ENCODE data around the gene SLPI. TPM values are rescaled to one million over a fixed set of nuclear protein-coding genes. Genes with fewer than 3 reads are reported as not detected.

SLPI gene
- total and polyA plus RNA-seq, 2 donors (not counting 3 experiments of a cell fraction or from before 2014, with no cell fraction given) = not detected

GRCh38 chr20:45288376-45288775, 34.0 kb upstream of the SLPI start:
- TF ChIP-seq GATA2 (IDR thresholded peaks at IDR 0.05; ENCODE audit: insufficient read depth, insufficient read length, low read depth, low read length) = no peak
- no peak for TF ChIP-seq EZH2 (IDR thresholded peaks at IDR 0.05; ENCODE audit: borderline replicate concordance, low read depth, low read length, severe bottlenecking)
- TF ChIP-seq POLR2AphosphoS5 (IDR thresholded peaks at IDR 0.05; ENCODE audit: insufficient read depth, low read depth, low read length) = no peak
- no peak for TF ChIP-seq CTCF (IDR thresholded peaks at IDR 0.05; ENCODE audit: extremely low read depth in 1 of 2, insufficient read depth in 1 of 2, low read depth in 1 of 2, low read length in 2 of 2)
- TF ChIP-seq MAX (IDR thresholded peaks at IDR 0.05; ENCODE audit: insufficient read depth, insufficient read length) = no peak
- no peak for TF ChIP-seq MYC (IDR thresholded peaks at IDR 0.05; ENCODE audit: low read depth, low read length)
- TF ChIP-seq JUN (IDR thresholded peaks at IDR 0.05; ENCODE audit: borderline replicate concordance, insufficient read depth, insufficient read length, low read depth) = no peak
- TF ChIP-seq POLR2A (IDR thresholded peaks at IDR 0.05; ENCODE audit: low read depth, low read length) = no peak
- no peak for TF ChIP-seq FOS (IDR thresholded peaks at IDR 0.05; ENCODE audit: borderline replicate concordance, insufficient read depth, low read length)
- DNase-seq (ENCODE audit: low read depth, low spot score) (no peak), FAIRE-seq (no peak)
- Histone ChIP-seq H3K27ac (ENCODE audit: insufficient read depth, low read depth, low read length) (no peak overlapping the region), H4K20me1 (replicated peaks; ENCODE audit: control insufficient read depth, extremely low read depth, insufficient read depth, low read length) (no peaks in the 10 kb centered on the region), H3K27me3 (ENCODE audit: control insufficient read depth in 2 of 2, insufficient read depth in 2 of 2, low read length in 2 of 2) (peaks cover 0 to 8% of the 10 kb centered on the region in 2 experiments), H3K9me1 (replicated peaks; ENCODE audit: control insufficient read depth, extremely low read depth, insufficient read depth, low read length) (no peaks in the 10 kb centered on the region), H3K4me2 (ENCODE audit: insufficient read depth, low read length) (no peak overlapping the region), H3K9ac (replicated peaks; ENCODE audit: extremely low read depth, insufficient read depth, low read length) (no peak overlapping the region), H3K4me1 (ENCODE audit: control insufficient read depth, extremely low read depth, insufficient read depth, low read length) (peaks cover 6% of the 10 kb centered on the region), H3K36me3 (ENCODE audit: control insufficient read depth in 2 of 2, extremely low read depth in 1 of 2, insufficient read depth in 2 of 2, low read length in 2 of 2) (no peaks in the 10 kb centered on the region), H3K79me2 (ENCODE audit: control insufficient read depth, insufficient read depth, low read length) (no peaks in the 10 kb centered on the region), H3K9me3 (replicated peaks; ENCODE audit: control insufficient read depth, insufficient read depth, low read length) (no peaks in the 10 kb centered on the region), H2AFZ (ENCODE audit: low read depth, low read length) (no peak overlapping the region), H3K4me3 (replicated peaks in 1 of 3; ENCODE audit: insufficient read depth in 1 of 3, low read depth in 1 of 3, low read length in 3 of 3) (no peak overlapping the region)
- BruUV-seq (replicated peaks) = no TSS peak
- dilution Hi-C loops (cut with MboI; ENCODE audit: extremely low pct_ligation_motif_present, low sequenced_read_pairs) = no loop called here
- intact Hi-C loops (cut with micrococcal nuclease) = no loop called here
- POLR2A ChIA-PET = no interaction called here
- CTCF ChIA-PET = interaction anchor here (0.8 to 6.9 kb wide), 3 partner anchors 23 to 244 kb away, joined by 4 to 132 read pairs (median 15); partner anchors contain the start of gene KCNS1

Measured in endothelial cell of umbilical vein (primary cell).